ENCODE data around the gene DNAJB12. TPM values are rescaled to one million over a fixed set of nuclear protein-coding genes. Genes with fewer than 3 reads are reported as not detected.
A peak's percentile ranks its signal among the peaks of the same experiment; 100 is the strongest.

DNAJB12 gene
- total RNA-seq, 2 donors from 2014 or later: 24.5 to 36.8 TPM

- DNase-seq (ENCODE audit: low spot score): no peak
- Histone ChIP-seq H3K27ac (no peak overlapping the region), H3K9me3 (no peaks in the 10 kb centered on the region), H3K36me3 (peaks cover 58% of the 10 kb centered on the region), H3K27me3 (no peaks in the 10 kb centered on the region), H3K4me3 (no peak overlapping the region), H3K4me1 (peaks cover 0 to 7% of the 10 kb centered on the region in 2 donors)
- TF ChIP-seq CTCF (IDR thresholded peaks at IDR 0.05): no peak
These were observed 11.8 kb downstream of the DNAJB12 start for GRCh38 chr10:72342911-72343310.

GRCh38 chr10:72340510-72341261 is 14.0 kb downstream of the DNAJB12 start:
- Histone ChIP-seq H3K36me3 (peaks cover 65% of the 10 kb centered on the region), H3K4me1 (peaks cover 0 to 26% of the 10 kb centered on the region in 2 donors), H3K9me3 (no peaks in the 10 kb centered on the region), H3K27me3 (no peaks in the 10 kb centered on the region), H3K4me3 (no peak overlapping the region), H3K27ac (no peak overlapping the region)
- no peak for DNase-seq (ENCODE audit: low spot score)
- peak; percentile 96 to 98 for TF ChIP-seq CTCF (IDR thresholded peaks at IDR 0.05)

GRCh38 chr10:72338180-72338579 is 16.5 kb downstream of the DNAJB12 start:
- Histone ChIP-seq H3K27me3 (no peaks in the 10 kb centered on the region), H3K9me3 (no peaks in the 10 kb centered on the region), H3K36me3 (peaks cover 51% of the 10 kb centered on the region), H3K27ac (no peak overlapping the region), H3K4me3 (no peak overlapping the region), H3K4me1 (peaks cover 0 to 51% of the 10 kb centered on the region in 2 donors)
- TF ChIP-seq CTCF (IDR thresholded peaks at IDR 0.05): no peak
- no peak for DNase-seq (ENCODE audit: low spot score)

- Histone ChIP-seq H3K9me3 (no peaks in the 10 kb centered on the region), H3K4me3 (no peak overlapping the region), H3K27ac (no peak overlapping the region), H3K4me1 (peaks cover 0 to 56% of the 10 kb centered on the region in 2 donors), H3K36me3 (peaks cover 46% of the 10 kb centered on the region), H3K27me3 (no peaks in the 10 kb centered on the region)
- no peak for DNase-seq (ENCODE audit: low spot score)
- no peak for TF ChIP-seq CTCF (IDR thresholded peaks at IDR 0.05)
These were observed 17.0 kb downstream of the DNAJB12 start for GRCh38 chr10:72337722-72338121.

GRCh38 chr10:72337039-72337629 is 17.6 kb downstream of the DNAJB12 start:
- H3K27me3 ChIP-seq: no peaks in the 10 kb centered on the region
- H3K27ac ChIP-seq: peak overlapping the region; percentile 87 to 94
- no peaks in the 10 kb centered on the region for H3K9me3 ChIP-seq
- peaks cover 0 to 62% of the 10 kb centered on the region in 2 donors for H3K4me1 ChIP-seq
- peaks cover 41% of the 10 kb centered on the region for H3K36me3 ChIP-seq
- DNase-seq (ENCODE audit: low spot score): peak; percentile 89
- H3K4me3 ChIP-seq: no peak overlapping the region
- TF ChIP-seq CTCF (IDR thresholded peaks at IDR 0.05): peak; percentile 80 to 98
